HT1080 (cell line): ENCODE data around the gene SNURF. TPM values are rescaled to one million over a fixed set of nuclear protein-coding genes. Genes with fewer than 3 reads are reported as not detected.
A peak's percentile ranks its signal among the peaks of the same experiment; 100 is the strongest.
"Not testable (repeated sequence)": the region's sequence is repeated elsewhere in the genome, so short reads cannot be mapped to it uniquely, and the experiment has no call there.

ENCODE experiments used
- DNase-seq: peaks from one replicate; pipeline ENCODE4 v3.0.0-alpha.2; 2015; ENCODE audit warnings: low read depth
- small RNA-seq: library from RNA; depleted of rRNA; stranded (forward); fragments of <200 nt; gene quantifications from one replicate; pipeline ENCODE3, GENCODE V24; 2014
- total RNA-seq: library from RNA; depleted of rRNA; stranded (reverse); fragments of >200 nt; shearing (Covaris generic); gene quantifications from 2 replicates; pipeline ENCODE4 v1.2.3, GENCODE V29; 2014; rRNA removed

The SNURF gene
- total RNA-seq, 1 experiment from 2014 or later = 6.7 TPM

DNA sequence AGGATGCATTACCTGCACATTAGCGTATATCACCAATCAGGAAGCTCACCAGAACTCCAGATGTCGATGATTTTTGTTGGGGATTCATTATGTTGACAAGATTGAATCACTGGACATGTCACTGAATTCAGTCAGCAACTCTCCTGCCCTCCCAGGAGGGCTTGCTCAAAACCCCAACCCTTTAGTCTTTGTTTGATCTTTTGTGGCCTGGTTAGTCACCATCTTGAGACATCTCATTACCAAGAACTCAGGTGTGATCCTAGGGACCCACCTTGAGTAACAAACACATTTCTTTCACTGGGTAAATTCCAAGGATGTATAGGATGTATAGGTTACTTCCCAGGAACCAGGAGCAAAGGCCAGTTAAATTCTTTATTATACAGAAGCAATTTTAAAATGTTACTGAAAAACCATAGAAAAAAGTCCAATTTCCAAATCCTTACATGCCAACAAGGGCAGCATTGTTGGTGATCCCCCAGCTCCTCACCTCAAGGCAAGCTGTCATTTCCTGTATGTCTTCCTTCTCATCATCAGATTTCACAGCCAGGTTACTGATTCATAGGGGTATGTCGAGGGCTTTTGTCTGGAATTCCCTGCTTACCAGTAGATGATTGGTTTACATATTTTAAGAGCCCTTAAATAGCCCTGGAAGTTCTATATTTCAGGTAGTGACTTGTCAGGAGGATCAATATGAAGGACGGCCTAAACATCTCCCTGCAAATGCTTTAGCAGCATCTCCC lies 11.7 kb downstream of the SNURF start:
- peak; percentile 53 for DNase-seq

DNA sequence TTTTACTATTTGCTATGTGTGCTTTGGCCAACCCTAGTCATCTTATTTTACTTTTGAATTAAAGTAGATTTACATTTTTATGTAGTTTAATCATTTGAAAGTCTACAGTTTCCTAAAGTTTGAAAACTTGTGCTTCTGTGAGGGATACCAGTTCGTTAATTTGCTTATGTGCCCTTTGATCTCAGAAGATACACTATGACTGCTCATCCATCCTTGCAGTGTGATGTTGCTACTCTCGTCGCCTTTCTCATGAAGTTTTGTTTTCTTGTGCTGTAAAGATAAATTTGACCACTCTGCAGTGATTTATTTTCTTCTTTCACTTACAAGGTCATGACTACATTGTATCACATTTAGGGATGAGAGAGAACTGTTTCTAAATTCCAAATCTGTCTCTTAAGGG lies 16.3 kb downstream of the SNURF start:
- no peak for DNase-seq

DNA sequence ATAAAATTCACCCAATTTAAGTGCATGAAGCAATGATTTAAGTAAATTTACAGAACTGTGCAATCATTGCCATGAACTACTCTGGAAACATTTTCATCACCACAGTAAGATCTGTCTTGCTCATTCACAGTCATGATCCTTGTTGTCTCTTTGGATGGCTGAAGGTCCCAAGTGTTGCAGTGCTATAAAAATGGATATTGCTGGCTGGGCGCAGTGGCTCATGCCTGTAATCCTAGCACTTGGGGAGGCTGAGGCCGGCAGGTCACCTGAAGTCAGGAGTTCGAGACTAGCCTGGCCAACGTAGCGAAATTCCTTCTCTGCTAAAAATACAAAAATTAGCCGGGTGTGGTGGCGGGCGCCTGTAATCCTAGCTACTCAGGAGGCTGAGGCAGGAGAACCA lies 17.0 kb downstream of the SNURF start:
- DNase-seq = no peak

DNA sequence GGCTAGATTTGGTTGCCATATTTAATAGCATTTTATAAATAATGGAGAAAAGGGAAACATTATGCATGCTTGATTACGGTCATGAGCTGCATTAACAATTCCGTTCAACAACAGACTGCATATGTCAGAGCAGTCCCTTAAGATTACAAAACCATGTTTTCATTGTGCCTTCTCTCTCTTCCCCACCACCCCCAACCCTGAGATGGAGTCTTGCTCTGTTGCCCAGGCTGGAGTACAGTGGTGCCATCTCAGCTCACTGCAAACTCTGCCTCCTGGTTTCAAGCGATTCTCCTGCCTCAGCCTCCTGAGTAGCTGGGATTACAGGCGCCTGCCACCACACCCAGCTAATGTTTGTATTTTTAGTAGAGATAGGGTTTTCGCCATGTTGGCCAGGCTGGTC lies 17.9 kb downstream of the SNURF start:
- DNase-seq = not testable (repeated sequence)

DNA sequence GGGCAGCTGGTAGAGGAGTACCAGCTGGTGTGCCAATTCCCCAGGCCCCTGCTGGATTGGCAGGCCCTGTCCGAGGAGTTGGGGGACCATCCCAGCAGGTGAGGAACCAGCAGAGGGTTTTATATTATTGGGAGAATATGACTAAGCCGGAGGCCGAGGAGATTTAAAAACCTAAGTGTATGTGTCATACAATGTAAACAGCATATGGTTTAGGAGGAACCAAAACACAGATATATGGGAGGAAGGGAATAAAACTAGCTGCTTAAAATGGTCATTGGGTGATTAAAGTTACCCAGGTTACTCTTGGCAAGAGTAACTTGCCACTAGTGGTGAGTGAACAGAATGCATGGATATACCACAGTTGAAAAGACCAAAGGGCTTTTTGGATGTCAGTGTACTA lies 22.1 kb downstream of the SNURF start:
- no peak for DNase-seq

DNA sequence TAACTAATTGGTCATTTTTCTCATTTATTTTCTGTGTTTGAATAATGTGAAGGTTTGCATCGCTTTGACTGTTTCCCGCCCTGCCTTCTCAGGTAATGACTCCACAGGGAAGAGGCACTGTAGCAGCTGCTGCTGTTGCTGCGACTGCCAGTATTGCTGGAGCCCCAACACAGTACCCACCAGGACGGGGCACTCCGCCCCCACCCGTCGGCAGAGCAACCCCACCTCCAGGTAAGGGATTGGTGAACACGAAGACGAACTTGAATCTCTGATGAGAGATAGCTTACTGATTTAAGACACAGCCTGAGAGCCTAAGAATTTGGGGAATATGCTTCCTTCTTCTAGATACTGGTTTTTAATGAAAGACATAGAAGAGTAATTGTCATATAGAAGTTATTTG lies 22.9 kb downstream of the SNURF start:
- no peak for DNase-seq

DNA sequence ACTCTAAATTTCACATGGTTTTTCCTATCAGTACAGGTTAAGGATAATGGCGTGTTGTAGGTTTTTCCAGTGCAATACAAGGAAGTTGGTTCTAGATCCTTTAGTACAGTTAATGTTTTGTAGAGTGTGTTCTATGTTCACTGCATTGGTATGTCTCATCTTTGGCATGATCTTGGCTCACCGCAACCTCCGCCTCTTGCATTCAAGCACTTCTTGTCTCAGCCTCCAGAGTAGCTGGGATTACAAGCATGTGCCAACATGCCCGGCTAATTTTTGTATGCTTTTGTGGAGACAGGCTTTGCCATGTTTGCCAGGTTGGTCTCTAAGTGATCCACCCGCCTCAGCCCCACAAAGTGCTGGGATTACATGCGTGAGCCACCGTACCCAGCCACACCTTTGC lies 30.4 kb downstream of the SNURF start:
- no peak for DNase-seq

DNA sequence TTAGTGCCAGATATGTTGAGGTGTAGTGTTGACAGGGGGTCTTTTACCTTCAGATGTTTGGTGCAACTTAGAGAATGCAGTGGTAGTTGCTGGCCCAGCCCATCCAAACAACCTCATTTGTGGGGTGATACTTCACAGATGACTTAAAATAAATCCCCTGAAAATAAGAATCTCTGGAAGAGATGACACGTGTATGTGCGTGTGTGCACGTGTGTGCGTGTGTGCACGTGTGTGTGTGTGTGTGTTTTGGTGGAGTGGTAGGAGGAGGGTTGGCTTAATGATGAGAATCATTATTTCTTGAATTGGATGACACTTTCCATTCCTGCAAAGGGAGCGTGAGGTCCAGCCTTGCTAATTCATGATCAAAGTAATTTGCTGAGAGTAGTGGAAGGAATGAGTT lies 31.9 kb downstream of the SNURF start:
- no peak for DNase-seq

Small RNAs within 50 kb of the gene (small RNA-seq; reads per million reads assigned to genes)
- gene AC090602.1 = not detected
- not detected for gene AC124312.4
- not detected for gene AC124312.5

Other genes with a start within 250 kb of the SNURF start
- gene SNRPN, start within 50 bp of the SNURF start, total RNA-seq = 84.5 and 87.2 TPM in 2 replicates